Dermis blood vessel endothelial cell (primary cell): Measurements from ENCODE around the gene NUDT3. TPM values are rescaled to one million over a fixed set of nuclear protein-coding genes. Genes with fewer than 3 reads are reported as not detected.
A peak's percentile ranks its signal among the peaks of the same experiment; 100 is the strongest.
"Not testable (repeated sequence)": the region's sequence is repeated elsewhere in the genome, so short reads cannot be mapped to it uniquely, and the experiment has no call there.

ENCODE experiments used
- DNase-seq: peaks from one replicate; pipeline ENCODE4 v3.0.0; 2010
- total RNA-seq: library from RNA; depleted of rRNA; stranded (reverse); fragments of >200 nt; gene quantifications from 2 replicates; pipeline ENCODE4 v1.2.3, GENCODE V29; 2014

Gene NUDT3
- total RNA-seq, 1 donor from 2014 or later: 24.3 TPM

GRCh38 chr6:34391786-34392496 lies 528 bp downstream of the NUDT3 start:
- DNase-seq: peak; percentile 67

DNA sequence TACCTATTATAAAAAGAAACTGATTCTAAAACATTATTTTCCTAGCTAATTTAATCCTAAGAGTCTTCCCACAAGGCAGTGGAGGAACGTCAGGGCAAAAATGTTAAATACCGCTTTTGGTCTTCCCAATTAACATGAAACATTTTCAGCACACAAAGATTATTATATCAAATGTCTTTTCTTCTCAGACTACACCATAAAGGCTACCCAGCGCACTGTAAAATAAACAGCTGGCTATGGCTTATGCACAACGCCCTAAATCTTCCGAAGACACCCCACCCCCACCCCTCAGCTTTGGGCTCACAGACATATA lies 1.0 kb downstream of the NUDT3 start:
- DNase-seq: no peak

DNA sequence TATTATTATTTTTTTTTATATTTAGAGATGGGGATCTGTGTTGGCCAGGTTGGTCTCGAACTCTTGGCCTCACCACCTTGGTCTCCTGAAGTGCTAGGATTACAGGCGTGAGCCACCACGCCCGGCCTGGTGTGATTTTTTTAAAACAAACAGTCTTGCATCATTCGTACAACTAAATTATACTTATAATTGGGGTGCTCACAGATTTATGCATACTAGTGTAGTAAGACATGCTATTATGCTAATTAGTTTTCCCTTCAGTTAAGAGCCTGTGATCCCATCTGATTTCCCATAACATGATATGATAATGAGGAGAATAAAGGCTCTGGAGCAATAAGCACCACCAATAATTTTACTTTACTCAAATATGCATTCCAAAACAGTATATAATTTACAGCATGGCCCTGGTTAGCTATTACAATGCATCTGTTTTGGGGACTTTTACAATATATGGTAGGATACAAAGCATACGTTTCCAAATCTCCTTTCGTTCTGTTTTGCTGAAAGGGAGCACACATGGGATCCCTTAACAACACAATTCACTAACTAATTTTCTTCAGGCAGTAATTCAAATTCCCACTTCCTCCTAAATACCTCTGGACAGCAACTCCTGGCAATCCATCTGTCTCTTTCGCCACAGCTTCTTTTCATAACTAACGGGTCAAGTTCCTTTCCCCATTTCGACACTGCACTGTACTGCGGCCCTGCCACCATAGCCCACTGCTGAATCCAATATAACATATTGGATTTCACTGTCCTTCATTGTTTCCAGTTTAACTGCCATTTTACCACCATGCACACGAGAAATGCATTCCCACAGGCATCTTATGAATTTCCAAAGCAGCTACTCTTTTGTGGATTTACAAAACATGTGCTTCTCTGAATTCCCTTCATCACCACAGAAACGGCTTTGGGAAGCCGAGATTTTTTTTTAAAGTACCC lies 1.7 kb downstream of the NUDT3 start:
- peak; percentile 52 for DNase-seq

GRCh38 chr6:34389034-34389433 lies 3.4 kb downstream of the NUDT3 start:
- no peak for DNase-seq

DNA sequence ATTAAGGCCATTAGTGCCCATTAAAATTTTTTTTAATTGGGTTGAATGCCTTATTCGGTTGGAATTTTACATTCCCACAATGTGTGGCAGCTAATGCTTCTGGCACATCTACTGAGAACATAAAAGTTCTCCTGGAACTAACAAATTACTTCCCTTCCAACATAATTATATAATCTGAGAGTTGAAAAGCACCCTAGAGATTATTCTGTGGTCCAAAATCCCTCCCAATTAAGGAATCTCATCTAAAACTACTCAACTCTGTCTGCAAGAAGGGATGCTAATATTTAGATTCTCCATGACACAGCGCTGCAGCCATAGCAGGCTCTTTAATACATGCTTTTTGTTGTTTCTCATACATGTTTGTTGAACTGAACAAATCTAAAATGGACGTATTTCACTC lies 4.0 kb downstream of the NUDT3 start:
- DNase-seq: no peak

GRCh38 chr6:34386316-34387137 lies 5.9 kb downstream of the NUDT3 start:
- peak; percentile 68 for DNase-seq

- no peak for DNase-seq
Observed at GRCh38 chr6:34385793-34386195, 6.7 kb downstream of the NUDT3 start.

DNA sequence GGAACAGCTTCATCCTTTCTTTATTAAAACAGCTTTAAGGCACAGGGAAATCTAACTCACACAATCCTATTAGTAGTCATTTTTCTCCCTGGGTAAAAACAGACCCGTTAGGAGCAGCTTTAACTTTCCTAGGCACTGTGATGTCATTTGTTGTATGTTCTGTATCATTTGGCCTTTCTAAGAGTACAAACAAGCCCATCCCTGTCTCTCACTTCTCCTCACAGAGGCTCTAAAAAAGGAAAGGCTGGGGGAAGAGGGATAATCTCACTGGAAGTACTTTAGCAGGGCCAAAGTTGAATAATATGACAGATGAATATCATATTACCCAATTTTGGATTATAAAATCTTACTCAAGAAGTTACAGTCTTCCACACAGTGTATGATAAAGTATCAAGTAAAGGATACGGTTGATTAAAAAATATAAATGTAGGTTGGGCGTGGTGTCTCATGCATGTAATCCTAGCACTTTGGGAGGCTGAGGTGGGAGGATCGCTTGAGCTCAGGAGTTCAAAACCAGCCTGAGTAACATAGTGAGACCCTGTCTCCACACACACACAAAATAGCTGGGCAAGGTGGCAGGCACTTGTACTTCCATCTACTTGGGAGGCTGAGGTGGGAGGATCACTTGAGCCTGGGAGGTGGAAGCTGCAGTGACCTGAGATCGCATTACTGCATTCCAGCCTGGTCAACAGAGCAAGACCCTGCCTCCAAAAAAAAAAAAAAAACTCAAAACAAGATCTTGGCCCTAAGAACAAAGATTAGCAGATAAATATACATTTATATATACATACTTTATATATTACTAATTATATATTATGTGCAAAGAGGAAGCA lies 7.9 kb downstream of the NUDT3 start:
- DNase-seq: no peak

DNA sequence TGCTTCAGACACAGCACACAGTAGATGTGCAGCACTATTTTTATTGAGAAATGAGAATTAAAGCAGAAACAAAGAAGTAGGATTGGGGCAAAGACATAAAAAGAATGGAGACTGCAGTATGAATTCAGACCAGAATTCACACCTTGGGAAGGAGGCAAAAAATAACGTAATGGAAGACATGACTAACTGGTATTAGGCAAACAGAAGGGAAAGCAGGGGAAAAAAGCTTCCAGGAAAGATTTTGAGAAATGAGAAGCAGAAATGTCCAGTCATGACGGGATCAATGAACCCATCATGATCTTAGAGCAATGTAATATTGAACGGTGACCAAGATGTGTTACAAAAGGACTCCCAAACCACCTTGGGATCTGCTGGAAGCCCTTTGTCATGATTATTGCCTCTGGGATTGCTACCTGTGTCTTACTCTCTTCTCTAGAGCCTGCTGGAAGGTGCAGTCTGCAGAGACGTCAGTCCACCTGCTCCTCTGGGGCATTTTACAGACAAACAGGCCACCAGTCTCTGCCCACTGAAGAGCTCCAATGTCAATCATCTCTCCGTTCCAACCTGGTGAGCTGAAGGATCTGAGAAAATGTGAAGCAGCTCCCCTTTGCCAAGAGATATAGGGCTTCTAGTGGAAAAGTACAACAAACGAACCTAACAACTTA lies 8.7 kb downstream of the NUDT3 start:
- DNase-seq: no peak

DNA sequence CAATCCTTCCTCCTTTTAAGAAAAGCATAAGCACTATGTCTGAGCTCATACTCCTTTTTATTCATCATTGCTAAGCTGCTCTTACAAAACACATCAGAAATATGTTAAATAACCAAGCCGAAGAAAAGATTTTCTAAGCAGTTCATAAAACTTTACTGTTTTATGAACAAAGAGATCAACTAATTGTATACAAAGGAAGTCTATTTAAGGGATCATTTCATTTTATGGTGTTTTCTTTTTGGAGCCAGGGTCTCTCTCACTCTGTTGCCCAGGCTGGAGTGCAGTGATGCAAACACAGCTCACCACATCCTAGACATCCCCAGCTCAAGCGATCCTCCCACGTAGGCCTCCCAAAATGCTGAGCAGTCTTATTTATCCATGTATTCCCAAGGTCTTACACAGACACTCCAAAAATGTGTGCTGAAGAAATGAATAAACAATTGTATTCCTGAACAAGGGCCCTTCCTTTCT lies 9.3 kb downstream of the NUDT3 start:
- DNase-seq: no peak

- DNase-seq: no peak
Observed at GRCh38 chr6:34381081-34381480, 11.4 kb downstream of the NUDT3 start.

DNA sequence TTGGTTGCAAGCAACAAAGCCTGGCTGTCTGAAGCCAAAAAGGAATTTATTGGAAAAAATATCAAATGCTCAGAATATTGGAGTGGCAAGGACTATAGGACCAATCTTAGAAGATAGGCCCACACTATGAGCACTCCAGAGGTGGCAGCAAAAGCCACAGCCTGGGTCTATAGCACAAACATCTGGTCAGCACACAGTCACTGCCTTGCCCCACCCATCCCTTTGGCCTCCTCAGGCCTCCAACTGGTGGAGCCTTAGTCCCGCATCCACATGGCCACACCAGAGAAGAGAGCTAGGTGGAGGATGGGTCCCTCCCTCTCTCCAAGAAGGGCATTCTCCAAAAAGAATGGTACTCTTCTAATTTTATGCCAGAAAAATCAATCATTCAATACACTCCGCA lies 14.0 kb downstream of the NUDT3 start:
- no peak for DNase-seq

DNA sequence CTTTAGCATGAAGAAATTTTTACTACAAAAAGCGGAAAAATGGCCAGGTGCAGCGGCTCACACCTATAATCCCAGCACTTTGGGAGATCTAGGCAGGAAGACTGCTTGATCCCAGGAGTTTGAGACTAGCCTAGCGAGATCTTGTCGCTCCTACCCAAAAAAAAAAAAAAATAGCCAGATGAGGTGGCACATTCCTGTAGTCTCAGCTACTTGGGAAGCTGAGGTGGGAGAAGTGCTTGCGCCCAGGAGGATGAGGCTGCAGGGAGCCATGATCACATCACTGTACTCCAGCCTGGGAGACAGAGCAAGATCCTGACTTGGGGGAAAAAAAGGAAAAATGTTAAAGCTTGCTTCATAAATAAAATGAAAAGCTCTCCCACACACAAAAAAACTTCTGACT lies 14.5 kb downstream of the NUDT3 start:
- DNase-seq: no peak

GRCh38 chr6:34377571-34377970 lies 14.9 kb downstream of the NUDT3 start:
- DNase-seq: not testable (repeated sequence)

- no peak for DNase-seq
Observed at GRCh38 chr6:34375833-34376232, 16.6 kb downstream of the NUDT3 start.

GRCh38 chr6:34374508-34374907 lies 18.0 kb downstream of the NUDT3 start:
- no peak for DNase-seq

- DNase-seq: no peak
Observed at GRCh38 chr6:34374069-34374468, 18.4 kb downstream of the NUDT3 start.

GRCh38 chr6:34373511-34373910 lies 19.0 kb downstream of the NUDT3 start:
- no peak for DNase-seq

DNA sequence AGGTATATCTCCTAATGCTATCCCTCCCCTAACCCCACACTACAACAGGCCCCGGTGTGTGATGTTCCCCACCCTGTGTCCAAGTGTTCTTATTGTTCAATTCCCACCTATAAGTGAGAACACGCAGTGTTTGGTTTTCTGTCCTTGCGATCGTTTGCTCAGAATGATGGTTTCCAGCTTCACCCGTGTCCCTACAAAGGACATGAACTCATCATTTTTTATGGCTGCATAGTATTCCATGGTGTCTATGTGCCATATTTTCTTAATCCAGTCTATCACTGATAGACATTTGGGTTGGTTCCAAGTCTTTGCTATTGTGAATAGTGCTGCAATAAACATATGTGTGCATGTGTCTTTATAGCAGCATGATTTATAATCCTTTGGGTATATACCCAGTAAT lies 20.6 kb downstream of the NUDT3 start:
- not testable (repeated sequence) for DNase-seq

DNA sequence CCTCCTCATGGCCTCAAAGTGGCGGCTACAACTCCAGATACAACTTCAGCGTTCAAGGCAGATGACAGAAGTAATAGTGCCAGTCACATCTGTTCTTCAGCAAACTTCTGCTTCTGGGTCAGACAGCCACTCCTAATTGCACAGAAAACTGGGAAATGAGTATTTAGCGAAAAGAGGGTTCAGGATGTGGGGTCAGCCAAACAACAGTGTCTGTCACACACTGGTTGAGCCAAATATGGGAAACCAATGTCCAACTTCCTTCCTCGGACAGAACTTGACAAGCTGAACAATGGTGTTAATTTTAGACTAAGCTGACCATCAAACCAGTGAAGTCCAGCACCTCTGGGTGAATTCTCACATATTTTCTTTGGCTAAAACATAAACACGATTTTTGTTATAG lies 22.1 kb downstream of the NUDT3 start:
- DNase-seq: peak; percentile 91

GRCh38 chr6:34369385-34369784 lies 23.1 kb downstream of the NUDT3 start:
- DNase-seq: no peak

- DNase-seq: no peak
Observed at GRCh38 chr6:34366639-34366921, 25.9 kb downstream of the NUDT3 start.
